Dermis blood vessel endothelial cell (primary cell): ENCODE results near the gene PDF. TPM values are rescaled to one million over a fixed set of nuclear protein-coding genes. Genes with fewer than 3 reads are reported as not detected.
A peak's percentile ranks its signal among the peaks of the same experiment; 100 is the strongest.
"Not testable (repeated sequence)": the region's sequence is repeated elsewhere in the genome, so short reads cannot be mapped to it uniquely, and the experiment has no call there.

Experiments
- DNase-seq: peaks from one replicate; pipeline ENCODE4 v3.0.0; 2010
- total RNA-seq: library from RNA; depleted of rRNA; stranded (reverse); fragments of >200 nt; gene quantifications from 2 replicates; pipeline ENCODE4 v1.2.3, GENCODE V29; 2014

PDF gene
- total RNA-seq, 1 donor from 2014 or later, result 15.1 TPM

GRCh38 chr16:69314534-69314933 is 15.9 kb downstream of the PDF start:
- DNase-seq, result no peak

- DNase-seq, result no peak
Measured at GRCh38 chr16:69313469-69313868, 16.9 kb downstream of the PDF start.

GRCh38 chr16:69311533-69312387 is 18.6 kb downstream of the PDF start:
- DNase-seq, result peak; percentile 41

- peak; percentile 97 for DNase-seq
Measured at GRCh38 chr16:69310653-69311532, 19.5 kb downstream of the PDF start, which contains the start of gene VPS4A. Gene VPS4A (plus strand): TSS chr16:69311350. CDS start chr16:69311512, 162 bp downstream.

GRCh38 chr16:69309316-69309715 is 21.1 kb downstream of the PDF start:
- peak; percentile 18 for DNase-seq

- no peak for DNase-seq
Measured at GRCh38 chr16:69307856-69308255, 22.5 kb downstream of the PDF start.

GRCh38 chr16:69307091-69307490 is 23.3 kb downstream of the PDF start:
- DNase-seq, result no peak

GRCh38 chr16:69306031-69306430 is 24.4 kb downstream of the PDF start:
- no peak for DNase-seq

- DNase-seq, result no peak
Measured at GRCh38 chr16:69302301-69302700, 28.1 kb downstream of the PDF start.

GRCh38 chr16:69301861-69302260 is 28.5 kb downstream of the PDF start:
- DNase-seq, result peak; percentile 36

GRCh38 chr16:69301187-69301586 is 29.2 kb downstream of the PDF start:
- peak; percentile 60 for DNase-seq

- no peak for DNase-seq
Measured at GRCh38 chr16:69298261-69298660, 32.1 kb downstream of the PDF start.

- DNase-seq, result not testable (repeated sequence)
Measured at GRCh38 chr16:69296771-69297170, 33.6 kb downstream of the PDF start.

- no peak for DNase-seq
Measured at GRCh38 chr16:69294051-69294450, 36.3 kb downstream of the PDF start.

- DNase-seq, result no peak
Measured at GRCh38 chr16:69293401-69293800, 37.0 kb downstream of the PDF start.

- DNase-seq, result not testable (repeated sequence)
Measured at GRCh38 chr16:69291657-69292056, 38.7 kb downstream of the PDF start.

GRCh38 chr16:69286941-69287713 is 43.3 kb downstream of the PDF start:
- DNase-seq, result peak; percentile 83

GRCh38 chr16:69285240-69285639 is 45.1 kb downstream of the PDF start:
- no peak for DNase-seq

- no peak for DNase-seq
Measured at GRCh38 chr16:69283851-69284250, 46.5 kb downstream of the PDF start.

GRCh38 chr16:69277413-69277812 is 53.0 kb downstream of the PDF start:
- DNase-seq, result no peak
